ENCODE data around the gene TP53BP2. TPM values are rescaled to one million over a fixed set of nuclear protein-coding genes. Genes with fewer than 3 reads are reported as not detected.

TP53BP2 gene
- total RNA-seq, 1 donor: 31.8 TPM

DNA sequence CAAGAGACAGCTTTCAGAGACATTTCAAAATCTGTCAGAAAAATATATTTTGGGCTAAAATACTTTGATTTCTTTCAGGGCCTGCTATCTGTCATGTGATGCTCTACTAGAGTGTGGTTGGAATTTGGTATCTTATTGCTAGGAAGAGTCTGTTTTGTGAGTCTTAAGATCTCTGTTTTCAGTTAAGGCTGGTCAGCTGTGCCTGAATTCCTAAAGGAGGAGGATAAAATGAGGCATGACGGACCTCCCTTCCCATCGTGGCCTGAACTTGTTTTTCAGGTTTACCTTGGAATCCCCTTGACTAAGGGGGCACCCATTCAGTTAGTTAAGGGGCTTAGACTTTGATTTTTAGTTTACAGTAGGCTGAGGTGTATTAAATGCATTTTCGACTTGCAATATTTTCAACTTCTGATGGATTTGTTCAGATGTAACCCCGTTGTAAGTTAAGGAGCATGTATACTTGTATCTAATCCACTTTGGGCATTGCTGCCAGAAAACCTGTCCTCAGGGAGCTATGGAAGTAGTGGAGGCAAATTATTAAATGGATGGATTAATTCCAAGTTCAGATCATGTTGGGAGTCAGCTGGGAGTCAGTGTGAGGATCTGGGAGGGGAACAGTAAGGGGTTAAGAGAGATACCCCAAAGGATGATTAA is 115.1 kb downstream of the TP53BP2 start:
- no peak overlapping the region for H3K4me3 ChIP-seq (ENCODE audit: insufficient read depth, low read length)
- peak overlapping the region; percentile 85 for H3K27ac ChIP-seq (ENCODE audit: low read depth, low read length)
- no peak for DNase-seq (ENCODE audit: insufficient read length, low spot score, missing footprints)
- peaks cover 32% of the 10 kb centered on the region for H3K36me3 ChIP-seq (ENCODE audit: insufficient read depth, low read length)
- H3K9me3 ChIP-seq (ENCODE audit: low read depth, low read length): no peaks in the 10 kb centered on the region
- peak overlapping the region; percentile 22 for H3K4me2 ChIP-seq (ENCODE audit: insufficient read depth, low read length)
- peaks cover 85% of the 10 kb centered on the region for H3K79me2 ChIP-seq (ENCODE audit: insufficient read depth, low read length)
- H3K4me1 ChIP-seq (ENCODE audit: insufficient read depth, low read length): peaks cover 66% of the 10 kb centered on the region
- no peak overlapping the region for H2AFZ ChIP-seq (ENCODE audit: low read length)
- no peaks in the 10 kb centered on the region for H3K27me3 ChIP-seq (ENCODE audit: insufficient read depth, low read length)
- peaks cover 38% of the 10 kb centered on the region for H4K20me1 ChIP-seq (ENCODE audit: insufficient read depth, low read length)
- no peak for TF ChIP-seq CTCF (IDR thresholded peaks at IDR 0.05; ENCODE audit: extremely low read depth, low read depth, low read length)

DNA sequence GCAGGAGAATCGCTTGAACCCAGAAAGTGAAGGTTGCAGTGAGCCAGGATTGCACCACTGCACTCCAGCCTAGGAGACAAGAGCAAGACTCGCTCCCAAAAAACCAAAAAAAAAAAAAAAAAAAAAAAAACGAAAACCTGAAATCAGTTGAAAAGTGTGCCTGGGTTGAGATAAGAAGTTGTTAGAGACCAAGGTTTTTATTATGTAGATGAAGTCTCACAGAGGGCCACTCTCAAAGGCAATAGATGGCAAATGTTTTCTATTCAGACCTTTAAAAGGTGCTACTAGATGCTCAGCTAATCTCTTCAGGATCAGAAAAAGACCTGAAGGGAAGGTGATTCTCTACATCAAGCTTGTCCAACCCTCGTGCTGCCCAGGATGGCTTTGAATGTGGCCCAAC is 115.8 kb downstream of the TP53BP2 start:
- Histone ChIP-seq H3K36me3 (ENCODE audit: insufficient read depth, low read length) (peaks cover 35% of the 10 kb centered on the region), H3K4me1 (ENCODE audit: insufficient read depth, low read length) (peaks cover 68% of the 10 kb centered on the region)

More for the DNA sequence above, 115.8 kb downstream of the TP53BP2 start:
- Histone ChIP-seq H3K4me2 (ENCODE audit: insufficient read depth, low read length) (no peak overlapping the region), H3K4me3 (ENCODE audit: insufficient read depth, low read length) (no peak overlapping the region), H3K79me2 (ENCODE audit: insufficient read depth, low read length) (peaks cover 88% of the 10 kb centered on the region), H4K20me1 (ENCODE audit: insufficient read depth, low read length) (peaks cover 42% of the 10 kb centered on the region), H3K27ac (ENCODE audit: low read depth, low read length) (peak overlapping the region; percentile 85), H2AFZ (ENCODE audit: low read length) (no peak overlapping the region), H3K27me3 (ENCODE audit: insufficient read depth, low read length) (no peaks in the 10 kb centered on the region), H3K9me3 (ENCODE audit: low read depth, low read length) (no peaks in the 10 kb centered on the region)
- TF ChIP-seq CTCF (IDR thresholded peaks at IDR 0.05; ENCODE audit: extremely low read depth, low read depth, low read length): no peak
- no peak for DNase-seq (ENCODE audit: insufficient read length, low spot score, missing footprints)

Other genes starting within 250 kb of the TP53BP2 start
- gene CAPN8, start 180.2 kb downstream of the TP53BP2 start, total RNA-seq: not detected in 2 replicates
- 340 and 341 TPM in 2 replicates for gene CAPN2, start 133.4 kb downstream of the TP53BP2 start, total RNA-seq